H1 (cell line): ENCODE results near the gene ATG7. TPM values are rescaled to one million over a fixed set of nuclear protein-coding genes. Genes with fewer than 3 reads are reported as not detected.

Experiments used
- CBX8 ChIP-seq: fragments of 300-800, 300-1000 bp; sonication (generic); IDR thresholded peaks from 2 replicates; pipeline ENCODE4 v1.7.1; 2016; ENCODE audit warnings: low read depth, low read length, borderline replicate concordance
- polyA plus RNA-seq, 7 experiments: library from polyadenylated mRNA; depleted of rRNA in 3 of 7; stranded (reverse) in 5 of 7; unstranded in 2 of 7; fragments of >200 nt in 5 of 7; fragments of 200-250 nt in 2 of 7; gene quantifications; 1 replicate in 5 of 7; 2 replicates in 1 of 7; 4 replicates in 1 of 7; pipeline versions ENCODE4 v1.2.1 to v1.2.3, GENCODE V29; 2011 to 2013; ENCODE audit warnings: missing spikeins in 2 of 7, mixed read lengths in 2 of 7
- total RNA-seq: library from RNA; stranded (reverse); fragmentation: NEBNext Ultra II Directional; extraction: Animal tissue kit (Norgen Biotek cat#: 25700); gene quantifications from 2 replicates; pipeline ENCODE4 v1.2.1, GENCODE V29; 2021

ATG7 gene
- total and polyA plus RNA-seq, 2 of the 8 experiments (the other 6 are each of a cell fraction or from before 2014, with no cell fraction given): 15.0 to 19.1 TPM

DNA sequence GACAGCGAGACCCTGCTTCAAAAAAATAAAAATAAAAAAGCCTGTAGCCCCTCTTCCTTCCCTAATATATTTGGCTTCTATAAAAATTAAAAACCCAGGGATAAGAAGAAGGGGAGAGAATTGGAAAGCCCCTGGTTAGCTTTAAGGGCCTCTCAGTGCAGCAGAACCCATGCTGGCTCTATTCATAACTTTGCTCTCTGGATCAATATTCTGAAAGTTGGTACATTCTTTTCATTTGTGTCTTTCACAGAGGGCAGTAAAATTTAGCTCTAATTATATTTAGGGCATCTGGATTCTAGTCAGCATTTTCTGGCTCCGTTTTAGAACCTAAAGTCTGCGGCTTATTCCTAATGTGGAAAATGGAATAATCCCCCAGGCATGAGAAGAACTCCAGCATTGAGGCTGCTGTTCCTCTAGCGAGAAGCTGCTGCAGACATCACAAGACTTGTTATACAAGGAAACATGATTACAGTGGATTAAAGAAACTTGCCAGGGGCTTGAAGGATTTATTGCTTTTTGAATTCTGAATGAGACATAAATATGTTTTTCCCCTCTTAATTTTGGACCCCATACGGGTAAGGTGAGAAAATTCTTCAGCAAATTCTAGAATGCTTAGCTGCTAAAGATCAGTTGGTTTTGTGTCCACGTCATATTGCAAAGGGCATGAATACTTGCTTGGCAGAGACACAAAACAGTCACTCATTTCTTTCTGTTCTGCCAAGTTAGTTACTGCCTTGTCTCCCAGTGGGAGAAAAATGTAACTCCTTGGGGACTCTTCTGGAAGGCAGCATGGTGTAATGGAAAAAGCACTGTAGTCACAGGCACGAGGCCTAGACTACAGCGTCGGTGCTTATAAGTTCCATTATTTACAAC, 193.8 kb downstream of the ATG7 start (continued):
- no peak for TF ChIP-seq CBX8
